RWPE2 (cell line): Measurements from ENCODE around the gene ATXN7L3B.

ENCODE experiments used
- ATAC-seq: fragments of 200-7000 bp; cut with Tn5 transposase; 3 replicates; pipeline ENCODE4 v1.9.1; 2021; ENCODE audit warnings: low read depth
- DNase-seq: peaks from one replicate; pipeline ENCODE4 v3.0.0-alpha.2; 2020; ENCODE audit warnings: low spot score
- H3K27ac ChIP-seq: fragments of 450-650 bp; 2 replicates; pipeline ENCODE4 v1.5.1; 2017; ENCODE audit warnings: mild to moderate bottlenecking; ENCODE audit not compliant: poor library complexity, severe bottlenecking
- H3K27me3 ChIP-seq: fragments of 250-450 bp; sonication (Bioruptor Pico); 2 replicates; pipeline ENCODE4 v1.5.1; 2021; ENCODE audit warnings: mild to moderate bottlenecking, moderate library complexity; ENCODE audit not compliant: insufficient read depth, poor library complexity, severe bottlenecking
- H3K36me3 ChIP-seq: fragments of 250-450 bp; sonication (Bioruptor Pico); 2 replicates; pipeline ENCODE4 v1.5.1; 2020; ENCODE audit warnings: low read depth, mild to moderate bottlenecking, moderate library complexity
- H3K4me1 ChIP-seq: fragments of 250-450 bp; sonication (Bioruptor Pico); 2 replicates; pipeline ENCODE4 v1.5.1; 2021; ENCODE audit warnings: mild to moderate bottlenecking, moderate library complexity; ENCODE audit not compliant: insufficient read depth, poor library complexity, severe bottlenecking
- H3K4me3 ChIP-seq: fragments of 250-450 bp; sonication (Bioruptor Pico); 2 replicates; pipeline ENCODE4 v1.5.1; 2021; ENCODE audit warnings: mild to moderate bottlenecking, moderate library complexity; ENCODE audit not compliant: severe bottlenecking
- H3K9me3 ChIP-seq: fragments of 250-450 bp; sonication (Bioruptor Pico); 2 replicates; pipeline ENCODE4 v1.5.1; 2021; ENCODE audit warnings: mild to moderate bottlenecking, moderate library complexity; ENCODE audit not compliant: severe bottlenecking
- CTCF ChIP-seq: fragments of 450-650 bp; IDR thresholded peaks from one replicate; pipeline ENCODE4 v1.5.1; 2017; ENCODE audit warnings: mild to moderate bottlenecking, moderate library complexity; ENCODE audit not compliant: poor library complexity, severe bottlenecking

The ATXN7L3B gene

DNA sequence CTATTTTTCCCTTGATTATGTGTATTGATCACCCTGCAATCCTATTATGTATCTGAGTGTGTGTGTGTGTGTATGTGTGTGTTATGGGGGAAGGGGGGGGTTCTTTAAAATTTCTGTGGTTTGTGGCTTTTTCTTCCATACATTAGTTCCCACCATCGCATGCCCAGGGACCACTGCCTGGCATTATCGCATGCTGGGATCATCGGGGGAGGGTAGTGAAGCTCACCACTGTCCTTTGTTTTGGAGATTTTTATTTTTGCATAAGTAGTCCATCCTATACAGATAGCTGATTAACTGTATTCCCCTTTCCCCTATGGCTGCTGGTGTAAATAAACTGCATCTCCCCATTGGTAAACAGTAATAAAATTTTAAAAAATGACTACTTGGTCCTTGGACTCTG lies 3.4 kb downstream of the ATXN7L3B start:
- H3K9me3 ChIP-seq, result no peaks in the 10 kb centered on the region
- ATAC-seq, result no peak
- peaks cover 38% of the 10 kb centered on the region for H3K36me3 ChIP-seq
- DNase-seq, result no peak
- H3K4me3 ChIP-seq, result no peak overlapping the region
- no peaks in the 10 kb centered on the region for H3K27me3 ChIP-seq
- H3K4me1 ChIP-seq, result peaks cover 18% of the 10 kb centered on the region
- no peak overlapping the region for H3K27ac ChIP-seq
- TF ChIP-seq CTCF, result no peak

- H3K4me3 ChIP-seq, result no peak overlapping the region
- TF ChIP-seq CTCF, result no peak
- no peaks in the 10 kb centered on the region for H3K4me1 ChIP-seq
- DNase-seq (no peak), ATAC-seq (no peak)
- H3K27ac ChIP-seq, result no peak overlapping the region
- H3K27me3 ChIP-seq, result no peaks in the 10 kb centered on the region
- peaks cover 2% of the 10 kb centered on the region; the same call in 1 of the 2 replicates for H3K36me3 ChIP-seq
- no peaks in the 10 kb centered on the region for H3K9me3 ChIP-seq
These were observed 9.6 kb downstream of the ATXN7L3B start for GRCh38 chr12:74547249-74547648.

DNA sequence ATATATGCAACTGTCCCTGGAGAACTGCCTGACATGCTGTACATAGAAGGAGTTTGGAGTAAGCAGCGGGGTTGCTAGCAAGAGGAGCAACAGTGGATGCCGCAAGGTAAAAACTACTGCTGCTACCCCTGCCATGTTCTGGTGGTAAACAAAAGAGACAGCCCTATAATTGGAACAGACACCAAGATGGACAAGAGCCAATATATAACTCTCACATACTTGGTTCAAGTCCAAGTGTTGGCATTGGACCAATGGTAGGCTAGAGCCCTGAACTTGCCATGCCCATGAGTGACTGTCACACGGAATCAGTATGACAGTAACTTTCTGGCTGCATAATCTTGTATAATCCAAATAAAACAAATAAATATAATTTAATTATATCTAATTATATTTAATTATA lies 13.7 kb downstream of the ATXN7L3B start:
- ATAC-seq, result no peak
- H3K27me3 ChIP-seq, result no peaks in the 10 kb centered on the region
- no peak overlapping the region for H3K27ac ChIP-seq
- no peak overlapping the region for H3K4me3 ChIP-seq
- no peak for TF ChIP-seq CTCF
- no peaks in the 10 kb centered on the region for H3K36me3 ChIP-seq
- no peak for DNase-seq
- H3K4me1 ChIP-seq, result no peaks in the 10 kb centered on the region
- no peaks in the 10 kb centered on the region for H3K9me3 ChIP-seq

DNA sequence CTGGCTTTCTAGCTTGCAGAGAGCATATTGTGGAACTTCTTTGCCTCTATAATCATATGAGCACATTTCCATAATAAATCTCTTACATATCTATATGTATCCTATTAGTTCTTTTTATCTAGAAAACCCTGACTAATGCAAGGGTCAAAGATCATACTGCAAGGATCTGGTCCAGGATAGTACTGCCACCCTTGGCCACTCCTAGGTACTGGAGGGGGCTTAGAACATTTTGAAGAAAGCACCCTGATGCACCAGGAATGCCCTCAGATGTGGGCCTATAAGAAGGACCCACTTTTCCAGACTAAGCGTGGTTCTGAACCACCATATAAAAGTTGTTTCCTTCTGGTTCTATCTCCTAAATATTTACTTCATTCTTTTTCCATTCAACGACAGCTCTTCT lies 14.6 kb downstream of the ATXN7L3B start:
- DNase-seq (no peak), ATAC-seq (no peak)
- Histone ChIP-seq H3K9me3 (no peaks in the 10 kb centered on the region), H3K4me1 (no peaks in the 10 kb centered on the region), H3K27me3 (no peaks in the 10 kb centered on the region), H3K4me3 (no peak overlapping the region), H3K36me3 (no peaks in the 10 kb centered on the region), H3K27ac (no peak overlapping the region)
- no peak for TF ChIP-seq CTCF

- Histone ChIP-seq H3K36me3 (no peaks in the 10 kb centered on the region), H3K9me3 (no peaks in the 10 kb centered on the region), H3K4me3 (no peak overlapping the region), H3K4me1 (no peaks in the 10 kb centered on the region), H3K27me3 (no peaks in the 10 kb centered on the region), H3K27ac (no peak overlapping the region)
- no peak for ATAC-seq
- no peak for TF ChIP-seq CTCF
- DNase-seq, result no peak
These were observed 22.1 kb downstream of the ATXN7L3B start for GRCh38 chr12:74559728-74560127.
